ENCODE measurements around the gene PAK5.

PAK5 gene

GRCh38 chr20:9615118-9615517, 223.8 kb downstream of the PAK5 start:
- no peak for DNase-seq

- no peak for DNase-seq
Observed at GRCh38 chr20:9613871-9614270, 225.0 kb downstream of the PAK5 start.

- DNase-seq, result no peak
Observed at GRCh38 chr20:9611921-9612320, 227.0 kb downstream of the PAK5 start.

- DNase-seq, result no peak
Observed at GRCh38 chr20:9610665-9611064, 228.2 kb downstream of the PAK5 start.

GRCh38 chr20:9609887-9610502, 228.9 kb downstream of the PAK5 start:
- peak; percentile 65 for DNase-seq

GRCh38 chr20:9608639-9609340, 230.1 kb downstream of the PAK5 start:
- DNase-seq, result no peak

GRCh38 chr20:9602847-9603183, 236.1 kb downstream of the PAK5 start:
- no peak for DNase-seq

GRCh38 chr20:9600562-9600961, 238.3 kb downstream of the PAK5 start:
- no peak for DNase-seq

GRCh38 chr20:9597547-9597946, 241.3 kb downstream of the PAK5 start:
- no peak for DNase-seq

GRCh38 chr20:9595763-9596162, 243.1 kb downstream of the PAK5 start:
- no peak for DNase-seq

GRCh38 chr20:9594284-9594875, 244.5 kb downstream of the PAK5 start:
- no peak for DNase-seq

GRCh38 chr20:9592419-9592818, 246.5 kb downstream of the PAK5 start:
- DNase-seq, result no peak

GRCh38 chr20:9591080-9591479, 247.8 kb downstream of the PAK5 start:
- no peak for DNase-seq

- peak; percentile 37 for DNase-seq
Observed at GRCh38 chr20:9590189-9590588, 248.7 kb downstream of the PAK5 start.

- DNase-seq, result no peak
Observed at GRCh38 chr20:9588706-9589105, 250.2 kb downstream of the PAK5 start.

- no peak for DNase-seq
Observed at GRCh38 chr20:9583151-9583550, 255.7 kb downstream of the PAK5 start.

- no peak for DNase-seq
Observed at GRCh38 chr20:9582137-9582536, 256.7 kb downstream of the PAK5 start.

- DNase-seq, result no peak
Observed at GRCh38 chr20:9581509-9581908, 257.4 kb downstream of the PAK5 start.

GRCh38 chr20:9578594-9578993, 260.3 kb downstream of the PAK5 start:
- DNase-seq, result no peak

GRCh38 chr20:9577397-9577796, 261.5 kb downstream of the PAK5 start:
- no peak for DNase-seq

GRCh38 chr20:9576695-9577094, 262.2 kb downstream of the PAK5 start:
- no peak for DNase-seq

GRCh38 chr20:9575836-9576235, 263.0 kb downstream of the PAK5 start:
- no peak for DNase-seq

- DNase-seq, result no peak
Observed at GRCh38 chr20:9574776-9575175, 264.1 kb downstream of the PAK5 start.

GRCh38 chr20:9574181-9574580, 264.7 kb downstream of the PAK5 start:
- DNase-seq, result no peak

All from fibroblast of upper back skin (primary cell).